HUES48 (cell line): ENCODE data around the gene UBE2E1.

Experiments used
- H3K27ac ChIP-seq: one replicate; pipeline ENCODE4 v1.7.0; 2013; ENCODE audit warnings: low read depth, low read length, inconsistent platforms
- H3K27me3 ChIP-seq: 2 replicates; pipeline ENCODE4 v1.6.1; 2013; ENCODE audit warnings: mild to moderate bottlenecking, low read length; ENCODE audit not compliant: control insufficient read depth, insufficient read depth
- H3K36me3 ChIP-seq: 2 replicates; pipeline ENCODE4 v1.6.1; 2013; ENCODE audit warnings: low read length; ENCODE audit not compliant: control insufficient read depth, insufficient read depth
- H3K4me1 ChIP-seq: 2 replicates; pipeline ENCODE4 v1.6.1; 2013; ENCODE audit warnings: mild to moderate bottlenecking, low read length; ENCODE audit not compliant: control insufficient read depth, insufficient read depth
- H3K4me3 ChIP-seq: 2 replicates; pipeline ENCODE4 v1.5.1; 2013; ENCODE audit warnings: mild to moderate bottlenecking, low read depth, low read length
- H3K9ac ChIP-seq: 2 replicates; pipeline ENCODE4 v1.6.1; 2013; ENCODE audit warnings: mild to moderate bottlenecking, low read depth, low read length, moderate library complexity
- H3K9me3 ChIP-seq: 2 replicates; pipeline ENCODE4 v1.6.1; 2013; ENCODE audit warnings: low read length; ENCODE audit not compliant: control insufficient read depth, insufficient read depth

The UBE2E1 gene

DNA sequence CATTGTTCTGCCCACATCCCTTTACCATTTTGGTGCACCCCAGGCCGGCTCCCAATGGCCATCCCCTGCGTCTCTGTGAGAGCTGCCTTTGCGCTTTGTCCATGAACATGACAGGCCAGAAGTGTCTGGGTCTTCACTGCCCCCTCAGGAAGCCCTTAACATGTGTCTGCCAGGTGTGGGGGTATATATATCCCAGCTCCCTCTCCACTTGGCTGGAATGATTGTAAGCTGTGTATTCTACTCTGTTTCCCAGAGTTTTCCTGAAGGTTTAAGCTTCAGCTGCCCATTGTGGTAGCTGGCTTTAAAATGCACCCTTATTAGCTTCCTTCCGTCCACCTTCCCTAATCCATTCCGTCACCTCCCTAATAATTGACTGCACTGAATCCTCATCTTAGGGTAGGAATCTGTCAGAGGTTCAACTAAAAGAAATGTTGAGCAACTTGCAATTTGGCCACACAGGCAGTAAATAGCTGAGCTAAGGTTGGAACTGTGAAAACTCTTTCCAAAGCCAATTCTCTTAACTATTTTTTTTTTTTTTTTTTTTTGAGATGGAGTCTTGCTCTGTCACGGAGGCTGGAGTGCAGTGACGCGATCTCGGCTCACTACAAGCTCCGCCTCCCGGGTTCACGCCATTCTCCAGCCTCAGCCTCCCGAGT lies 30.4 kb upstream of the UBE2E1 start:
- H3K9ac ChIP-seq = no peak overlapping the region
- H3K9me3 ChIP-seq = no peaks in the 10 kb centered on the region
- H3K36me3 ChIP-seq = no peaks in the 10 kb centered on the region
- 0 out of 2 replicates have a peak, but pooled peaks cover 5% of the 10 kb centered on the region for H3K4me1 ChIP-seq
- H3K4me3 ChIP-seq = no peak overlapping the region
- no peak overlapping the region for H3K27ac ChIP-seq
- H3K27me3 ChIP-seq = no peaks in the 10 kb centered on the region

DNA sequence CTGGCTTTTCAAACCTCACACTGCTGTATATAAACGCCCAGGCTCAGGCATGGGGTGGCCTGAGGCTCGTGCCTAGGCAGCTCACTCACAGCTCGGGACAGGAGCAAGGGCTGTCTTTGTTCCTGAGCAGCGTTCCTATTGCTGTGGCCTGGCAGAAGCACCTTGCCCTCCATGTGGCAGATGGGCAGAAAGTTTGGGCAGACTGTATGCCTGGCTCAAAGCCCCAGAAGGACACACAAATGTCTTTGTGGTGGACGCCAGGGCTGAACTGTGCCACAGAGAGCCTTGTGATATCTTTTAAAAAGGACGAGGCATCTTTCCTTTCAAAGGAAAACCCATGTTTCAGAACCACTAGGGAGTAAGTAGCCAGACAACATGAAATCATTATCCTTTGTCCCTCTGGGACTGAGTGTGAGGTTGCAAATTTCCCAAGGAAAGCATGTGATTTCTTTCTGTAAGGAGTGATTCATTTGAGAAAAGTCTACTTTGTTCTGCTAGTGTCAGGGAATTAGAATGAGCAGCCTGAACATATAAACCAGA lies 29.3 kb upstream of the UBE2E1 start:
- Histone ChIP-seq H3K9ac (no peak overlapping the region), H3K36me3 (no peaks in the 10 kb centered on the region), H3K27ac (no peak overlapping the region), H3K9me3 (no peaks in the 10 kb centered on the region), H3K4me1 (0 out of 2 replicates have a peak, but pooled peaks cover 5% of the 10 kb centered on the region), H3K4me3 (no peak overlapping the region), H3K27me3 (no peaks in the 10 kb centered on the region)

DNA sequence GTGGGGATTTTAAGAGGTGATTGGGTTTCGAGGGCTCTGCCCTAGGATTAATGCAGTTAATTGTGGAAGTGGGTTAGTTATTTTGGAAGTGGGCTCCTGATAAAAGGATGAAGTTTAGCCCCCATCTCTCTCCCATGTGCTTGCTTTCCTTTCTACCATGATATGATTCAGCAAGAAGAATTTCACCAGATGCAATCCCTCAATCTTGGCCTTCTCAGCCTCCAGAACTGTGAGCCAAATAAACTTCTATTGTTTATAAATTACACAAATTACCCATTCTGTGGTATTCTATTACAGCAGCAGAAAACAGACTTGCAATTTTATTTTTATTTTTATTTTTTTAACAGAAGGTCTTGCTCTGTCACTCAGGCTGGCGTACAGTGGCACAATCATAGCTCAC lies 27.3 kb upstream of the UBE2E1 start:
- 0 out of 2 replicates have a peak, but pooled peaks cover 5% of the 10 kb centered on the region for H3K4me1 ChIP-seq

DNA sequence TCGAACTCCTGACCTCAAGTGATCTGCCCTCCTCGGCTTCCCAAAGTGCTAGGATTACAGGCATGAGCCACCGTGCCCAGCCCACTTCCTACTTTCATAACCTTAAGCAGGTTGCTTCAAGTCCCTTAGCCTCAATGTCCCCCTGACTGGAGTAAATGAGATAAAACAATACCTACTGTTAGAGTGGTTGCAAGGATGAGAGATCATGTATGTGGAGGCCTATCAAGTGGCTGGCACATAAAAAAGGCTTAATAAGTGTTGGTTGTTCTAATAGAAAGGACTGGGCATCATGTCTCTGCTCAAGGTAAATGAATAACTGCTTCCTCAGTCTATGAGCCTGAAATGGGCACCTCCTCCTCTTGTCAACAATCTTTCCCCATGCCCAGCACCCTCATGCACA lies 25.9 kb upstream of the UBE2E1 start:
- no peak overlapping the region for H3K27ac ChIP-seq
- H3K9me3 ChIP-seq = no peaks in the 10 kb centered on the region
- no peaks in the 10 kb centered on the region for H3K36me3 ChIP-seq
- H3K4me1 ChIP-seq = 0 out of 2 replicates have a peak, but pooled peaks cover 5% of the 10 kb centered on the region
- H3K27me3 ChIP-seq = no peaks in the 10 kb centered on the region
- no peak overlapping the region for H3K4me3 ChIP-seq
- H3K9ac ChIP-seq = no peak overlapping the region

More for the DNA sequence above, 27.3 kb upstream of the UBE2E1 start:
- H3K9me3 ChIP-seq = no peaks in the 10 kb centered on the region
- H3K27me3 ChIP-seq = no peaks in the 10 kb centered on the region
- H3K9ac ChIP-seq = no peak overlapping the region
- no peaks in the 10 kb centered on the region for H3K36me3 ChIP-seq
- H3K27ac ChIP-seq = no peak overlapping the region
- H3K4me3 ChIP-seq = no peak overlapping the region

DNA sequence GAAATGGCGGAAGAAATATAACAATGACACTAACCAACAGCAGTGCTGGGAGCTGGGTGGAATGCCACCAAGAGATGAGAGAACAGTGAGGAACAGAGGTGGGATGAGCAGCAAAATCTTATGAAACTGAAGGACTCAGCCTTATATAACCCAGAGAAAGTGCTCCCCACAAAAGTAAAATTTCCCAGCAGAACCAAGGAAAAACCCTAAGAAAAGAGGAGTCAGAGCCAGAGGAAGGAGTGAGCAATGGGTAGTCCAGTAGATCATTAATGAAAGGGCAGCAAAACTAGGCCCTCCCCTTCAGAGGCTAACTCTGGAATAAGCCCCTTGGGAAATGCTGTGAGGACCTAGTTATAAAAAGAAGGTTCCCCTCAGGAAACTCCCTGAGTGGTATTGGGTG lies 24.7 kb upstream of the UBE2E1 start:
- no peak overlapping the region for H3K4me3 ChIP-seq
- H3K36me3 ChIP-seq = no peaks in the 10 kb centered on the region
- H3K9me3 ChIP-seq = no peaks in the 10 kb centered on the region
- no peaks in the 10 kb centered on the region for H3K27me3 ChIP-seq
- no peak overlapping the region for H3K9ac ChIP-seq
- 0 out of 2 replicates have a peak, but pooled peaks cover 5% of the 10 kb centered on the region for H3K4me1 ChIP-seq
- H3K27ac ChIP-seq = no peak overlapping the region

DNA sequence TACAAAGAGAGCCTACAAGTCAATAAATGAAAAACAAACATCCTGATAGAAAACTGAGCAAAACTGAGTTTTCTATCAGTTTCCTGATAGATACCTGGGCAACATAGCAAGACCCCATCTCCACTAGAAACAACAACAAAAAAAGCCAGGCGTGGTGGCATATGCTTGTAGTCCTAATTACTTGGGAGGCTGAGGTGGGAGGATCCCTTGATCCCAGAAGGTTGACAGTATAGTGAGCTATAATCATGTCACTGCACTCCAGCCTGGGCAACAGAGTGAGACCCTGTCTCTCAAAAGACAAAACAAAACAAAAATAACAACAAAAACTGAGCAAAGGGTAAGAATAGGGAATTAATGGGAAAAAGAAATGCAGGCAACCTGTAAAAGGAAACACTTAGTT lies 23.9 kb upstream of the UBE2E1 start:
- no peaks in the 10 kb centered on the region for H3K4me1 ChIP-seq
- H3K27me3 ChIP-seq = no peaks in the 10 kb centered on the region
- no peak overlapping the region for H3K27ac ChIP-seq
- H3K4me3 ChIP-seq = no peak overlapping the region
- H3K9ac ChIP-seq = no peak overlapping the region
- no peaks in the 10 kb centered on the region for H3K9me3 ChIP-seq
- H3K36me3 ChIP-seq = no peaks in the 10 kb centered on the region

DNA sequence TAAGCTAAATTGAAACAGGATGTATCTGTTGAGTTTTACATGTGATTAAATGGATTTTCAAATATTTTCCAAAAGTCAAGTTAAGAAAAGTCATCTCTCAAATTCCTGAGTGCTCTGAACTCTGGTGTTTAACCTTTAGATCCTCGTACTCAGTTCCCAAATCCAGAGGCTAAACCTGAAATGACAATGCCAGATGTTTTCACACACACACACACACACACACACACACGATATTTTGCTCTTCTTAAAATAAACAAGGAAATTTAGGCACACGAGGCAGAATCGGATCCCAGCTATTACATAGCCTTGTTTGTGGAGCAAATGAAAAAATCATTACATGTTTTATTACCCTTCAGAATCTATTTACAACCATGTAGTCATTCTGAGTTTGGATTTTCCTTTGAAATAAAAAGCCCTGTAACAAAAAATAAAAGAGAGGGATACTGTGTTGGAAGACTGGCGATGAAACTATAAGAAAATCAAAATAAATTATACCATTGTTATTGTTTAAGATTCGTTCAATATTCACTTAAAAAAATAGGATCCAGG lies 20.6 kb upstream of the UBE2E1 start:
- H3K4me3 ChIP-seq = no peak overlapping the region
- H3K27me3 ChIP-seq = no peaks in the 10 kb centered on the region
- no peaks in the 10 kb centered on the region for H3K36me3 ChIP-seq
- no peak overlapping the region for H3K9ac ChIP-seq
- H3K27ac ChIP-seq = no peak overlapping the region
- H3K4me1 ChIP-seq = no peaks in the 10 kb centered on the region
- no peaks in the 10 kb centered on the region for H3K9me3 ChIP-seq

DNA sequence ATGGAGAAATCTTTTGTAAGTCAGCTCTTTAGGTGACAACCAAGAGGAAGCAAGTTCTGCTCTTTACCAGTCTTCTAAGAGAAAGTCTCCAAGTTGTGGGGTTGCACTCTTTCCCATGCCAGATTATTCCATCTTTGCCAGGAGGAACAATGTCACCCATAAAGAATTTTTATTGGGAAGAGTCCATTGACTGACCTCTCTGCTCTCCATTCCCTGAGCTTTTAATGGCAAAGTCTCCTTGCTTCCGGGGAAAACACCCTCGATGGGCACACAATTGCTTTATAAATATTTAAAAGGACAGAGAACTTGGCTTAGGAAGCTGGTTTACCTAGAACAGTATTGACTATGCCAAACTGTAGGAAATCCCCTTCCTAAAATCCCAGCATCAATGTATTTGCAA lies 19.9 kb upstream of the UBE2E1 start:
- H3K36me3 ChIP-seq = no peaks in the 10 kb centered on the region
- H3K4me3 ChIP-seq = no peak overlapping the region
- H3K27ac ChIP-seq = no peak overlapping the region
- H3K27me3 ChIP-seq = no peaks in the 10 kb centered on the region
- H3K9me3 ChIP-seq = no peaks in the 10 kb centered on the region
- H3K4me1 ChIP-seq = no peaks in the 10 kb centered on the region
- H3K9ac ChIP-seq = no peak overlapping the region

DNA sequence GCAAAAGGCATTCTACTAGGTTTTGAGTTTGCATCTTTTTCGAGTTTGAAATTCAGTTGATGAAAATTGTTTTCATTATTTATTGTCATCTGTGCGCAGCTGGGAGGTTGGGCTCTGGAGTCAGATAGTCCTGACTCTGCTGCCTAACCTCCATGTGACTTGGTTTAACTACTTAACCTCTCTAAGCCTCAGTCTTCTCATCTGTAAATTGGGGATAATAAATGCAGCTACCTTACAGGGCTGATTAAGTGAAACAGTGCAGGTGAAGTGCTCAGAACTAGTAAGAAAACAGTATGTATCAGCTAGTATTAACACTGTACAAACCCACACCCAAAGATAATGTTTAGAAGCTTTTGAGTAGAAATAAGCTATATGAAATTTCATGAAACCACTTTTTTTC lies 14.1 kb upstream of the UBE2E1 start:
- Histone ChIP-seq H3K9me3 (no peaks in the 10 kb centered on the region), H3K36me3 (no peaks in the 10 kb centered on the region), H3K4me1 (no peaks in the 10 kb centered on the region), H3K27me3 (no peaks in the 10 kb centered on the region), H3K27ac (no peak overlapping the region), H3K9ac (no peak overlapping the region), H3K4me3 (no peak overlapping the region)

DNA sequence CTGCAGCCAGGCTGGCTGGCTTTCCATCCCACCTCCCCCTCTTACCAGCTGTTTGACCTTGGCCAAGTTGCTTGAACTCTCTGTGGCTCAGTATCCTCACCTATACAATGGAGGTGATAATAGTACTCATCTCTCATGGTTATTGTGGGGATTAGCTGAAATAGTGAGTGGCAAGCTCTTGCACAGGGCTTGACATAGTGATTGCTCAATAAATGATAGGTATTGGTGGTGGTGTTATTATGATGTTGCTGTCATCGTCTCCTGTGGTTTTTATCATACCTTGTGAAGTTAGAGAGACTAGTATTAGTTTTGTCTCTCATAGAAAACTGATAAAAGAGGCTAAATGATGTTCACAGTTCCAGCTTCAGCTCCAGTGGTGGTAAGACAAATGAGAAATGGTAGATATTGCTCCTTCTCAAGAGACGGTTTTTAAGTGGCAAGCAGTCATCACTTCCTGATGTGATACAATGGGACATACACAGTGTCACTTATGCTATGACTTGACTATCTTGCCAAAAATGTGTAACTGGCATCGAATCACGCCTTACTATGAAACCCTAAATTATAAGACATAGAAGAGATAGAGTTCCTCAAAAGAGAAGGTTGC lies 12.1 kb upstream of the UBE2E1 start:
- Histone ChIP-seq H3K9ac (no peak overlapping the region), H3K4me3 (no peak overlapping the region), H3K36me3 (no peaks in the 10 kb centered on the region), H3K4me1 (no peaks in the 10 kb centered on the region), H3K27me3 (no peaks in the 10 kb centered on the region), H3K27ac (no peak overlapping the region), H3K9me3 (no peaks in the 10 kb centered on the region)

DNA sequence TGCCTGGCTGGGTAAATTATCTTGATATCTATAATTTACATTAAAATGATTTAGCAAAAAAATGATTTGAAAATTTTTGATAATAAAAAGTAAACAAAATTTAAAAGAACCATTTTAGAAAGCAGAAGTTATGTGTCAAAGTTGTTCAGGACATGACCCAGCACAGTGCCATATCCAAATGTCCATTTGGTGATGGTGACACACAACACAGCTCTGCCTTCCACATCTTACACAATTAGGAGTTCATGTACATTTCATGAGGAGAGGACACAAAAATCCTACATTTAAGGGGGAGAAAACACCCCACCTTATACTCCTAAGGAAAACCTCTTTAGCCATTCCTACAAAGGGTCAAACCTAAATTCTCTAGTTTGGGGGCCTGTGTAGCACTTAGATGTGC lies 10.7 kb upstream of the UBE2E1 start:
- Histone ChIP-seq H3K4me1 (no peaks in the 10 kb centered on the region), H3K9ac (no peak overlapping the region), H3K36me3 (no peaks in the 10 kb centered on the region), H3K4me3 (no peak overlapping the region), H3K9me3 (no peaks in the 10 kb centered on the region), H3K27me3 (no peaks in the 10 kb centered on the region), H3K27ac (no peak overlapping the region)
